Neutrophil (primary cell): ENCODE results near the gene SPOCK3.

ENCODE experiments used
- H3K27ac ChIP-seq: fragments of 200-600 bp; sonication (generic); 2 replicates; pipeline ENCODE4 v1.5.1; 2016; ENCODE audit warnings: mild to moderate bottlenecking, moderate library complexity
- H3K27me3 ChIP-seq: fragments of 200-600 bp; sonication (generic); 2 replicates; pipeline ENCODE4 v1.6.0; 2016; ENCODE audit warnings: mild to moderate bottlenecking
- H3K36me3 ChIP-seq: fragments of 200-600 bp; sonication (generic); 2 replicates; pipeline ENCODE4 v1.5.1; 2017
- H3K4me1 ChIP-seq, 2 experiments: fragments of 200-600 bp in 1 of 2; sonication (generic) in 1 of 2; 1 replicate in 1 of 2; 2 replicates in 1 of 2; pipeline versions ENCODE4 v1.5.1 to v1.6.1; 2013 to 2016; ENCODE audit warnings: low read depth in 1 of 2, low read length in 1 of 2, mild to moderate bottlenecking in 1 of 2, moderate library complexity in 1 of 2; ENCODE audit not compliant: control insufficient read depth in 1 of 2, insufficient read depth in 1 of 2
- H3K4me3 ChIP-seq, 2 experiments: fragments of 200-600 bp in 1 of 2; sonication (generic) in 1 of 2; 1 replicate in 1 of 2; 2 replicates in 1 of 2; pipeline ENCODE4 v1.5.1; 2013 to 2016; ENCODE audit warnings: low read depth in 1 of 2, low read length in 1 of 2, mild to moderate bottlenecking in 1 of 2, moderate library complexity in 1 of 2
- H3K9me3 ChIP-seq: fragments of 200-600 bp; sonication (generic); 2 replicates; pipeline ENCODE4 v1.5.1; 2016
- CTCF ChIP-seq: fragments of 200-600 bp; sonication (generic); IDR thresholded peaks from 2 replicates; pipeline ENCODE4 v1.5.1; 2016; ENCODE audit warnings: antibody characterized with exemption

SPOCK3 gene

DNA sequence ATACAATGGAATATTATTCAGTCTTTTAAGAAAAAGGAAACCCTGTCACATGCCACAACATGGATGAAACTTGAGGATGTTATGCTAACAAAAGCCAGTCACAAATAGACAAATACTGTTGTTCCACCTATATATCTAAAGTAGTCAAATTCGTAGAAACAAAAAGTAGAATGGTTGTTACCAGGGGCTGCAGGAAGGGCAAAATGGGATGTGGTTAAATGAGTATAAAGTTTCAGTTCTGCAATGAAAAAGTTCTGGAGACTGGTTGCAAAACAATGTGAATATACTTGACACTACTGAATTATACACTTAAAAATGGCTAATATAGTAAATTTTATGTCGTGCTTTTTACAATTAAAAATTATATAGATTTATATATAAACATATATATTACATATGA lies 12.2 kb downstream of the SPOCK3 start:
- no peaks in the 10 kb centered on the region for H3K4me1 ChIP-seq
- no peaks in the 10 kb centered on the region for H3K27me3 ChIP-seq
- no peak for TF ChIP-seq CTCF
- no peaks in the 10 kb centered on the region for H3K9me3 ChIP-seq
- no peak overlapping the region for H3K27ac ChIP-seq
- no peak overlapping the region for H3K4me3 ChIP-seq
- no peaks in the 10 kb centered on the region for H3K36me3 ChIP-seq

DNA sequence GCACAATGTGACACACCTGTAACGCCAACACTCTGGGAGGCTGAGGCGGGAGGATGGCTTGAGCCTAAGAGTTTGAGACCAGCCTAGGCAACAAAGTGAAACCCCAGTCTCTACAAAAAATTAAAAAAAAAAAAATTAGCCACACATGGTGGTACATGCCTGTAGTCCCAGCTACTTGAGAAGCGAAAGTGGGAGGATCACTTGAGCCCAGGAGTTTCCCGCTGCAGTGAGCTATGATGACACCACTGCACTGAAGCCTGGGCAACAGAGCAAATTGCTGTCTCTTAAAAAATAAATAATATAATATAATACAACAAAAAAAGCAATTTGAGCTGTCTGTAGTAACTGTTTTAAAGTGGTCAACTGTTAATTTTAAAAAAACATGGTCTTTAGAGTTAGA lies 13.2 kb downstream of the SPOCK3 start:
- Histone ChIP-seq H3K9me3 (no peaks in the 10 kb centered on the region), H3K4me1 (no peaks in the 10 kb centered on the region), H3K27ac (no peak overlapping the region), H3K36me3 (no peaks in the 10 kb centered on the region), H3K27me3 (no peaks in the 10 kb centered on the region), H3K4me3 (no peak overlapping the region)
- TF ChIP-seq CTCF: no peak

DNA sequence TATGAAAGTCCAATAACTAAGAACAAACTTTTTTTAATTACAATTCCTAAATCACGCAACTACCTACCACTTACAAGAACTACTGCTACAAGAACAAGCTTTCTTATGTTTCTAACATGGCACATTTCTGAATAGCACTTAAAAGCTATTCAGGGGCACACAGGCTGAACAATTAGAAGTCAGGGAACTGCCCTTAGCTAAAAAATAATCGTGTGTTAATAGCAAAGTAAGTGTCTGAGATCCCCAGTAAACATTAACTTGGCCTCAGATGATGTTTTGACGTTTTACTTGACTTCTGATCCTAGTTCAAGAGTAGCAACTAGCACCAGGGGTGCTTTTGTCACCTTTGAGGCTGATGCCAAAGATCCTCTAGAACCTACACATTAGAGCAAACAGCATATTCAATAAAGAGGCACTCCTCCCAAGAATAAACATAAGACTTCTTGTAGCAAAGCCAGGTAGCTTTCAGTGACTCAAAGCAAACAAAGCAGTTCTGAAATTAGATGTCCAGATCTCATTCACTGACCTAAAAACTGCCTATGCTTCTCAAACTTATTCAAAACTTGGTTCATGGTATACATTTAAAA lies 16.2 kb downstream of the SPOCK3 start:
- H3K9me3 ChIP-seq: no peaks in the 10 kb centered on the region
- no peak for TF ChIP-seq CTCF

DNA sequence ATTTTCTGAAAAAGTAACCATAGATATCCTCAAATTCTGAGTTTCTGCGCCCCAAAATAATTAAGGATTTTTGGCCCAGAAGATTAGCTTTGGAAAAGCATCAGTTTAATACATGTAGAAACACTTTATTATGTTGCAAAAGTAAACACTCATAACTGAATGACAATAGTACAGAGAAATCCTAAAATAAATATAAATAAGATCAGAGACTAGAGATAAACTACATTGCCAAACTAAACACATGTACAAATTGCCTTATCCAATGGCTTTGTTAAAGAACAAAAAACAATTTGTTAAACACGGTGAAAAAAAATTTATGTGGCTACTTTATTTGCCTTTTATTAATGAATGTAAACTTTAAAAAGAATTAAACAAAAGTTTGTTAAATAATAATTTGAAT lies 17.5 kb downstream of the SPOCK3 start:
- no peaks in the 10 kb centered on the region for H3K4me1 ChIP-seq
- no peak overlapping the region for H3K27ac ChIP-seq
- no peaks in the 10 kb centered on the region for H3K9me3 ChIP-seq
- no peak overlapping the region for H3K4me3 ChIP-seq
- no peak for TF ChIP-seq CTCF
- H3K36me3 ChIP-seq: no peaks in the 10 kb centered on the region
- H3K27me3 ChIP-seq: no peaks in the 10 kb centered on the region

More for the DNA sequence above, 16.2 kb downstream of the SPOCK3 start:
- Histone ChIP-seq H3K27me3 (no peaks in the 10 kb centered on the region), H3K4me1 (no peaks in the 10 kb centered on the region), H3K4me3 (no peak overlapping the region), H3K36me3 (no peaks in the 10 kb centered on the region), H3K27ac (no peak overlapping the region)

- Histone ChIP-seq H3K4me3 (no peak overlapping the region), H3K9me3 (no peaks in the 10 kb centered on the region), H3K36me3 (no peaks in the 10 kb centered on the region), H3K4me1 (no peaks in the 10 kb centered on the region), H3K27me3 (no peaks in the 10 kb centered on the region), H3K27ac (no peak overlapping the region)
- no peak for TF ChIP-seq CTCF
These were observed 24.1 kb downstream of the SPOCK3 start for GRCh38 chr4:167210166-167210565.
